Vagina (tissue), 2 donors: ENCODE data around the gene PODXL.

ENCODE experiments used
- POLR2AphosphoS5 ChIP-seq, 2 donors: sonication (generic); formaldehyde crosslinking; IDR thresholded peaks; one replicate each; pipeline ENCODE4 v1.9.0; 2017; ENCODE audit warnings: antibody characterized with exemption in 2 of 2, mild to moderate bottlenecking in 2 of 2, low read depth in 1 of 2; ENCODE audit not compliant: insufficient read depth in 1 of 2
- TF ChIP-seq, protein P1 (sequence below), 3 experiments: fragments of 450-650 bp in 2 of 3; fragments of 200-600 bp in 1 of 3; sonication (generic) in 1 of 3; IDR thresholded peaks; one replicate each; pipeline ENCODE4 v1.5.1; 2017 to 2019; ENCODE audit warnings: antibody characterized with exemption in 3 of 3, mild to moderate bottlenecking in 2 of 3, moderate library complexity in 2 of 3

DNA sequence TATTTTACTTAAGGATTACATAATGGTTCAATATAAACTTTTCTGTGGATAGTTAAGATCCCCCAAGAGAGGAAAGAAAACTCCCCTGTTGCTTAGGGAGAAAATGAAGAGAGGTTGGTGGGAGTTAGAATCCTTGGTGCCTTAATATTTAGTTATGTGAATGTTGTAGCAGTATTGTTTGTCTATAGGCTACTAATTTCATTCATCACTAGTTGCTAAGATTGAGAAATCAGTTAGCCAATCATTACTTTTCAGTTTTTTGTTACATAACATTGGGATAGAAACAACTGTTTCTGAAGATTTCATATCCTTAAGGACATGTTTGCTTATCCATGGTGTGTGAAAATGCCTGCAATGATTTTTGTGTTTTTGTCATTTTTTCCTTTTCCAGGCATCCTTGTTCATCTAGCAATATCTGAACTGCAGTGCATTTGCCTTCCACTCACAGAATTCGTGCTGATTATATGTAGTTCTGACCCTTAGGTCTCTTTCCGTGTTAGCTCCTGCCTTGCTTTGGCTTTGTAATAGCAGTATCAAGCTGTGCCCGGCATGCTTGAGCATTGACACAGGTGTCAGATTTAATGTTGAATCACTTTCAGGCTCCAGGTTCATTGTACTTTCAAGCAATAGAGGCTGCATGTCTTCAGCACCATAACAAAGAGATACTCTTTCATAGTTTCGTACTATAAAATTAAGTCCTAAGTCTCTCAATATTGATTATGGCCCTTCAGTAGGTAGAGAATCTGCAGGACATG, 85.0 kb downstream of the PODXL start:
- no peak for TF ChIP-seq POLR2AphosphoS5 (IDR thresholded peaks at IDR 0.05; ENCODE audit: insufficient read depth in 1 of 2, low read depth in 1 of 2)
- TF ChIP-seq, protein P1, sequence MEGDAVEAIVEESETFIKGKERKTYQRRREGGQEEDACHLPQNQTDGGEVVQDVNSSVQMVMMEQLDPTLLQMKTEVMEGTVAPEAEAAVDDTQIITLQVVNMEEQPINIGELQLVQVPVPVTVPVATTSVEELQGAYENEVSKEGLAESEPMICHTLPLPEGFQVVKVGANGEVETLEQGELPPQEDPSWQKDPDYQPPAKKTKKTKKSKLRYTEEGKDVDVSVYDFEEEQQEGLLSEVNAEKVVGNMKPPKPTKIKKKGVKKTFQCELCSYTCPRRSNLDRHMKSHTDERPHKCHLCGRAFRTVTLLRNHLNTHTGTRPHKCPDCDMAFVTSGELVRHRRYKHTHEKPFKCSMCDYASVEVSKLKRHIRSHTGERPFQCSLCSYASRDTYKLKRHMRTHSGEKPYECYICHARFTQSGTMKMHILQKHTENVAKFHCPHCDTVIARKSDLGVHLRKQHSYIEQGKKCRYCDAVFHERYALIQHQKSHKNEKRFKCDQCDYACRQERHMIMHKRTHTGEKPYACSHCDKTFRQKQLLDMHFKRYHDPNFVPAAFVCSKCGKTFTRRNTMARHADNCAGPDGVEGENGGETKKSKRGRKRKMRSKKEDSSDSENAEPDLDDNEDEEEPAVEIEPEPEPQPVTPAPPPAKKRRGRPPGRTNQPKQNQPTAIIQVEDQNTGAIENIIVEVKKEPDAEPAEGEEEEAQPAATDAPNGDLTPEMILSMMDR (IDR thresholded peaks at IDR 0.05) = no peak
